Fibroblast of lung (primary cell): ENCODE data around the gene HVCN1. TPM values are rescaled to one million over a fixed set of nuclear protein-coding genes. Genes with fewer than 3 reads are reported as not detected.
"Not testable (repeated sequence)": the region's sequence is repeated elsewhere in the genome, so short reads cannot be mapped to it uniquely, and the experiment has no call there.

ENCODE experiments used
- DNase-seq, 2 donors: peaks; one replicate each; pipeline versions ENCODE4 v3.0.0 to v3.0.0-alpha.2; 2010; ENCODE audit warnings: low read depth in 2 of 2
- H2AFZ ChIP-seq: 2 replicates; pipeline ENCODE4 v1.5.1; 2012; ENCODE audit warnings: low read length, control low read depth, inconsistent platforms
- H3K27ac ChIP-seq: 2 replicates; pipeline ENCODE4 v1.5.1; 2011; ENCODE audit warnings: low read length, control low read depth; ENCODE audit not compliant: insufficient read depth
- H3K27me3 ChIP-seq: 2 replicates; pipeline ENCODE4 v1.5.1; 2011; ENCODE audit warnings: mild to moderate bottlenecking, low read length; ENCODE audit not compliant: control insufficient read depth, insufficient read depth
- H3K36me3 ChIP-seq: 2 replicates; pipeline ENCODE4 v1.5.1; 2011; ENCODE audit warnings: low read length; ENCODE audit not compliant: control insufficient read depth, insufficient read depth
- H3K4me1 ChIP-seq: 2 replicates; pipeline ENCODE4 v1.5.1; 2011; ENCODE audit warnings: low read length; ENCODE audit not compliant: control insufficient read depth, insufficient read depth; ENCODE audit errors: extremely low read depth
- H3K4me2 ChIP-seq: 2 replicates; pipeline ENCODE4 v1.5.1; 2011; ENCODE audit warnings: low read length, control low read depth; ENCODE audit not compliant: insufficient read depth; ENCODE audit errors: extremely low read depth
- H3K4me3 ChIP-seq, 4 experiments: fragments of 200-600 bp in 1 of 4; sonication (generic) in 1 of 4; replicated peaks in 1 of 4; 2 replicates each; pipeline ENCODE4 v1.5.1; 2011 to 2016; ENCODE audit warnings: low read length in 4 of 4, low read depth in 3 of 4, mild to moderate bottlenecking in 3 of 4, control low read depth in 2 of 4, inconsistent platforms in 1 of 4, mixed read lengths in 1 of 4; ENCODE audit not compliant: insufficient read depth in 1 of 4; ENCODE audit errors: control extremely low read depth in 1 of 4
- H3K79me2 ChIP-seq: 2 replicates; pipeline ENCODE4 v1.5.1; 2012; ENCODE audit warnings: mild to moderate bottlenecking, low read length, inconsistent platforms; ENCODE audit not compliant: control insufficient read depth, insufficient read depth
- H3K9ac ChIP-seq: 2 replicates; pipeline ENCODE4 v1.5.1; 2011; ENCODE audit warnings: mild to moderate bottlenecking, low read length, control low read depth; ENCODE audit not compliant: insufficient read depth
- H3K9me3 ChIP-seq: 2 replicates; pipeline ENCODE4 v1.5.1; 2012; ENCODE audit warnings: low read depth, low read length; ENCODE audit not compliant: control insufficient read depth, insufficient read depth
- H4K20me1 ChIP-seq: 2 replicates; pipeline ENCODE4 v1.5.1; 2011; ENCODE audit warnings: low read length; ENCODE audit not compliant: control insufficient read depth, insufficient read depth; ENCODE audit errors: extremely low read depth
- EZH2 ChIP-seq: IDR thresholded peaks from 2 replicates; pipeline ENCODE4 v1.5.1; 2012; ENCODE audit warnings: low read length, control low read depth, mild to moderate bottlenecking; ENCODE audit errors: missing control alignments
- polyA minus RNA-seq: library from RNA; depleted of rRNA, polyadenylated mRNA; stranded (reverse); fragments of >200 nt; gene quantifications from 2 replicates; pipeline ENCODE4 v1.2.3, GENCODE V29; 2011; ENCODE audit warnings: low replicate concordance
- polyA plus RNA-seq, 2 donors: library from polyadenylated mRNA; depleted of rRNA in 1 of 2; stranded (reverse) in 1 of 2; unstranded in 1 of 2; fragments of >200 nt; gene quantifications; 2 replicates each; pipeline ENCODE4 v1.2.1, GENCODE V29; 2011 to 2012; ENCODE audit warnings: missing spikeins in 1 of 2
- total RNA-seq: library from RNA; depleted of rRNA; stranded (reverse); fragments of >200 nt; gene quantifications from 2 replicates; pipeline ENCODE4 v1.2.1, GENCODE V29; 2014
- TF ChIP-seq, protein P1 (sequence below), 2 donors: IDR thresholded peaks in 1 of 2; conservative IDR thresholded peaks in 1 of 2; 1 replicate in 1 of 2; 2 replicates in 1 of 2; pipeline ENCODE4 v1.5.1; 2011 to 2012; ENCODE audit warnings: low read length in 2 of 2, control low read depth in 1 of 2, inconsistent platforms in 1 of 2, low read depth in 1 of 2, mild to moderate bottlenecking in 1 of 2

The HVCN1 gene, protein sequence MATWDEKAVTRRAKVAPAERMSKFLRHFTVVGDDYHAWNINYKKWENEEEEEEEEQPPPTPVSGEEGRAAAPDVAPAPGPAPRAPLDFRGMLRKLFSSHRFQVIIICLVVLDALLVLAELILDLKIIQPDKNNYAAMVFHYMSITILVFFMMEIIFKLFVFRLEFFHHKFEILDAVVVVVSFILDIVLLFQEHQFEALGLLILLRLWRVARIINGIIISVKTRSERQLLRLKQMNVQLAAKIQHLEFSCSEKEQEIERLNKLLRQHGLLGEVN
- total RNA-seq, result 5.9 and 7.4 TPM in 2 replicates
- 3.6 and 3.8 TPM in 2 replicates for polyA plus RNA-seq
- polyA plus RNA-seq (2012), result 2.5 and 2.7 TPM in 2 replicates
- polyA minus RNA-seq, result 3.0 and 5.2 TPM in 2 replicates

DNA sequence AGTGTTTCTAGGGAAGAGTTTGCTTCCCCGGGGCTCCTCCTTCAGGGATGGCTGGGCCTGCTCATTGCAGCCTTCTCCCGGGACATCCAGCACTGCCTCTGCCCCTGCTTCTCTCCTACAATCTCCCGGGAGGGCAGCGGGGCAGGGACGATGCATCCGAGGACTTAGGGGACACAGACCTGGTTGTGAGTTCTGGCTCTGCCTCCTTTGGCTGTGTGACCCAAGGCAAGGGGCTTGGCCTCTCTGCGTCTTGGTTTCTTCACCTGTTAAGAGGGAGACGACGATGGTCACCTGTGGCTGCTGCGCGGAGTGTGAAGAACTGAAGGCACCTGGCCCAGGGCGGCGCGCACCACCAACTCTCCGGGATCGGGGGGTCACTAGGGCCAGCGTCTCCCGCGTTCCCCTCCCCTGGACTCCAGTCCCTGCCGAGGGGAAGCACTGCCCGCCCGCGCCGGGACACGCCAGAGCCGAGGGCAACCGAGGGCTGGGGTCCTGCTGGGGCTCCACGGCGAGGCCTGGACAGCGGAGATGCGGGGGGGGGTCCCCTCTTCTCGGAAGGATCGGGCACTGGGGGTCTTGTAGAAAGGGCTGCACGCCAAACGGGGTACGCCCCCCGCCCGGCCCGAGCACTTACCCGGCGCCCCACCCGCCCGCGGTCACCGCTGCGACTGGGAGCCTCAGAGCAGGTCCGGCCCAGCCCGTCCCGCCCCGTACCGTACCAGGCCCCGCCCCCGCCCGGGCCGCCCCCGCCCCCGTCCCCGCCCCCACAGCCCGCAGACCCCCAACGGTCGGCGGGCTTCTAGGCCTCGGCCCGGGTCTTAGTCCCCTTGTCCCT lies at the start of gene HVCN1:
HVCN1 (minus strand) TSS at position 670 of the 835 bp plus-strand sequence. CDS start 5,870 bp downstream, outside the sequence.
- no peak within 1 kb of the TSS for H3K9ac ChIP-seq
- peak within 1 kb of the TSS; percentile 89 for H2AFZ ChIP-seq
- no peaks in the 10 kb centered on the region for H3K9me3 ChIP-seq
- DNase-seq, result peak in 1 of 2 donors; percentile 15
- peak within 1 kb of the TSS; percentile 40 to 58 (median 44) for H3K4me3 ChIP-seq
- no peaks in the 10 kb centered on the region for H3K36me3 ChIP-seq
- H3K4me1 ChIP-seq, result peaks cover 3% of the 10 kb centered on the region
- no peaks in the 10 kb centered on the region for H3K79me2 ChIP-seq
- no peak within 1 kb of the TSS for H3K27ac ChIP-seq
- no peaks in the 10 kb centered on the region for H4K20me1 ChIP-seq
- peak within 1 kb of the TSS; percentile 90 for H3K4me2 ChIP-seq
- TF ChIP-seq, protein P1, sequence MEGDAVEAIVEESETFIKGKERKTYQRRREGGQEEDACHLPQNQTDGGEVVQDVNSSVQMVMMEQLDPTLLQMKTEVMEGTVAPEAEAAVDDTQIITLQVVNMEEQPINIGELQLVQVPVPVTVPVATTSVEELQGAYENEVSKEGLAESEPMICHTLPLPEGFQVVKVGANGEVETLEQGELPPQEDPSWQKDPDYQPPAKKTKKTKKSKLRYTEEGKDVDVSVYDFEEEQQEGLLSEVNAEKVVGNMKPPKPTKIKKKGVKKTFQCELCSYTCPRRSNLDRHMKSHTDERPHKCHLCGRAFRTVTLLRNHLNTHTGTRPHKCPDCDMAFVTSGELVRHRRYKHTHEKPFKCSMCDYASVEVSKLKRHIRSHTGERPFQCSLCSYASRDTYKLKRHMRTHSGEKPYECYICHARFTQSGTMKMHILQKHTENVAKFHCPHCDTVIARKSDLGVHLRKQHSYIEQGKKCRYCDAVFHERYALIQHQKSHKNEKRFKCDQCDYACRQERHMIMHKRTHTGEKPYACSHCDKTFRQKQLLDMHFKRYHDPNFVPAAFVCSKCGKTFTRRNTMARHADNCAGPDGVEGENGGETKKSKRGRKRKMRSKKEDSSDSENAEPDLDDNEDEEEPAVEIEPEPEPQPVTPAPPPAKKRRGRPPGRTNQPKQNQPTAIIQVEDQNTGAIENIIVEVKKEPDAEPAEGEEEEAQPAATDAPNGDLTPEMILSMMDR (conservative IDR thresholded peaks at IDR 0.05 in 1 of 2, IDR thresholded peaks at IDR 0.05 in 1 of 2; ENCODE audit: low read depth in 1 of 2, low read length in 2 of 2), result no peak
- TF ChIP-seq EZH2, result no peak
- peaks cover 9% of the 10 kb centered on the region for H3K27me3 ChIP-seq

DNA sequence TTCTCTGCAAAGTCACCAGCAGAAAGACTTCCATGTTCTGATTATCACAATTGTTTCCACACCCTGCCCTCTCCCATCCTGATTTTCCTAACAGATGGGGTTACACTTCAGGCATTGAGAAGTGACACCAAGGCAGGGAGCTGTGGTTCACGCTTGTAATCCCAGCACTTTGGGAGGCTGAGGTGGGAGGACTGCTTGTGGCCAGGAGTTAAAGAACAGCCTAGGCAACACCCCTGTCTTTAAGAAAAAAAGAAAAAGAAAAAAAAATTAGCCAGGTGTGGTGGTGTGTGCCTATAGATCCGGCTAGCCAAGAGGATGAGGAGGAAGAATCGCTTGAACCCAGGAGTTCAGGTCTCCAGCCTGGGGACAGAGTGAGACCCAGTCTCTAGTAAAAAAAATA lies 48.6 kb upstream of the HVCN1 start:
- Histone ChIP-seq H3K9me3 (no peaks in the 10 kb centered on the region), H4K20me1 (peaks cover 7% of the 10 kb centered on the region), H3K27me3 (no peaks in the 10 kb centered on the region), H3K9ac (no peak overlapping the region), H3K4me3 (no peak overlapping the region), H2AFZ (no peak overlapping the region), H3K4me2 (peak overlapping the region; percentile 15), H3K27ac (peak overlapping the region; percentile 6), H3K4me1 (no peaks in the 10 kb centered on the region), H3K36me3 (peaks cover 2% of the 10 kb centered on the region), H3K79me2 (peaks cover 98% of the 10 kb centered on the region)
- no peak for TF ChIP-seq EZH2
- TF ChIP-seq, protein P1 (conservative IDR thresholded peaks at IDR 0.05 in 1 of 2, IDR thresholded peaks at IDR 0.05 in 1 of 2; ENCODE audit: low read depth in 1 of 2, low read length in 2 of 2), result no peak
- DNase-seq, result no peak

DNA sequence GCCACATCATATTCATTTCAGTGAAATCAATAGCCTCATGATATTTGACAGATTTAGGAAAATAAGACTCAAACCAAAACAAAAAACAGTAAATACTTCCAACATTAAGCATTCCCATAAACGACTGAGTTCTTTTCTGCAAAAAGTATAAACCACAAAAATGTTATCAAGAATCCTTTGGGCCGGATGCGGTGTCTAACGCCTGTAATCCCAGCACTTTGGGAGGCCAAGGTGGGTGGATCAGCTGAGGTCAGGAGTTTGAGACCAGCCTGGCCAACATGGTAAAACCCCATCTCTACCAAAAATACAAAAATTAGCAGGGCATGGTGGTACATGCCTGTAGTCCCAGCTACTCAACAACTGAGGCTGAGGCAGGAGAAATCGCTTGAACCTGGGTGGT lies 48.1 kb upstream of the HVCN1 start:
- H3K4me3 ChIP-seq, H3K27me3 ChIP-seq, H3K9me3 ChIP-seq, H3K4me1 ChIP-seq, H3K27ac ChIP-seq, H2AFZ ChIP-seq, H3K36me3 ChIP-seq, H4K20me1 ChIP-seq, H3K9ac ChIP-seq: not testable (repeated sequence)
- Histone ChIP-seq H3K4me2 (peak overlapping the region; percentile 32), H3K79me2 (peaks cover 99% of the 10 kb centered on the region)
- peak in 1 of 2 donors; percentile 70 for DNase-seq
